Measurements from ENCODE around the gene ERF.
"Not testable (repeated sequence)": the region's sequence is repeated elsewhere in the genome, so short reads cannot be mapped to it uniquely, and the experiment has no call there.

DNA sequence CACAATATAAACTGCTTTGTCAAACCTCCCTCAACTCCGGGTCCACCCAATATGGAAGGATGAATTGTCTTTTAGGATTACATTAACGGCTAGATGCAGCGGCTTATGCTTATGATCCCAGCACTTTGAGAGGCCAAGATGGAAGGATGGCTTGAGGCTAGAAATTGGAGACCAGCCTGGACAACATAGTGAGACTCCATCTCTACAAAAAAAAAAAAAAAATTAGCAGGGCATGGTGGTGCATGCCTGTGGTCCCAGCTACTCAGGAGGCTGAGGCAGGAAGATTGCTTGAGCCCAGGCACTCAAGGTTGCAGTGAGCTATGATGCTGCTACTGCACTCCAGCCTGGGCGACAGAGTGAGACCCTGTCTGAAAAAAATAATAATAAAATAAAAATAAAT lies 11.2 kb upstream of the ERF start:
- TF ChIP-seq, protein P1, sequence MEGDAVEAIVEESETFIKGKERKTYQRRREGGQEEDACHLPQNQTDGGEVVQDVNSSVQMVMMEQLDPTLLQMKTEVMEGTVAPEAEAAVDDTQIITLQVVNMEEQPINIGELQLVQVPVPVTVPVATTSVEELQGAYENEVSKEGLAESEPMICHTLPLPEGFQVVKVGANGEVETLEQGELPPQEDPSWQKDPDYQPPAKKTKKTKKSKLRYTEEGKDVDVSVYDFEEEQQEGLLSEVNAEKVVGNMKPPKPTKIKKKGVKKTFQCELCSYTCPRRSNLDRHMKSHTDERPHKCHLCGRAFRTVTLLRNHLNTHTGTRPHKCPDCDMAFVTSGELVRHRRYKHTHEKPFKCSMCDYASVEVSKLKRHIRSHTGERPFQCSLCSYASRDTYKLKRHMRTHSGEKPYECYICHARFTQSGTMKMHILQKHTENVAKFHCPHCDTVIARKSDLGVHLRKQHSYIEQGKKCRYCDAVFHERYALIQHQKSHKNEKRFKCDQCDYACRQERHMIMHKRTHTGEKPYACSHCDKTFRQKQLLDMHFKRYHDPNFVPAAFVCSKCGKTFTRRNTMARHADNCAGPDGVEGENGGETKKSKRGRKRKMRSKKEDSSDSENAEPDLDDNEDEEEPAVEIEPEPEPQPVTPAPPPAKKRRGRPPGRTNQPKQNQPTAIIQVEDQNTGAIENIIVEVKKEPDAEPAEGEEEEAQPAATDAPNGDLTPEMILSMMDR (conservative IDR thresholded peaks at IDR 0.05; ENCODE audit: low read depth, low read length) = not testable (repeated sequence)
- not testable (repeated sequence) for TF ChIP-seq EZH2 (IDR thresholded peaks at IDR 0.05; ENCODE audit: low read length, unreplicated experiment)

Measured in PC-3 (cell line).